ENCODE measurements around the gene DLD. TPM values are rescaled to one million over a fixed set of nuclear protein-coding genes. Genes with fewer than 3 reads are reported as not detected.

The DLD gene
- total RNA-seq, 1 experiment from 2014 or later: 88.8 TPM

GRCh38 chr7:107856806-107857540, 34.0 kb upstream of the DLD start:
- ATAC-seq: no peak
- ChIA-PET POLR2A (no interaction called here), CTCF (interaction anchor here (0.5 kb wide), 1 partner anchor 18 kb away, joined by 3 read pairs; no protein-coding TSS in a partner anchor)
- no TSS peak for BruUV-seq (replicated peaks)
- Histone ChIP-seq H3K4me3 (ENCODE audit: low read depth in 2 of 2, low read length in 2 of 2) (no peak overlapping the region), H3K27ac (ENCODE audit: low read length) (no peak overlapping the region), H3K4me1 (ENCODE audit: control insufficient read depth, insufficient read depth, low read length) (no peaks in the 10 kb centered on the region), H3K27me3 (ENCODE audit: control insufficient read depth, insufficient read depth, low read length) (peaks cover 2% of the 10 kb centered on the region; the same call in 1 of the 2 replicates), H3K36me3 (ENCODE audit: control insufficient read depth, insufficient read depth, low read length) (no peaks in the 10 kb centered on the region), H3K9me3 (ENCODE audit: control insufficient read depth, insufficient read depth, low read depth, low read length) (no peaks in the 10 kb centered on the region)
- TF ChIP-seq TCF7L2 (IDR thresholded peaks at IDR 0.05; ENCODE audit: low read depth, low read length): no peak
- TF ChIP-seq, protein P1, sequence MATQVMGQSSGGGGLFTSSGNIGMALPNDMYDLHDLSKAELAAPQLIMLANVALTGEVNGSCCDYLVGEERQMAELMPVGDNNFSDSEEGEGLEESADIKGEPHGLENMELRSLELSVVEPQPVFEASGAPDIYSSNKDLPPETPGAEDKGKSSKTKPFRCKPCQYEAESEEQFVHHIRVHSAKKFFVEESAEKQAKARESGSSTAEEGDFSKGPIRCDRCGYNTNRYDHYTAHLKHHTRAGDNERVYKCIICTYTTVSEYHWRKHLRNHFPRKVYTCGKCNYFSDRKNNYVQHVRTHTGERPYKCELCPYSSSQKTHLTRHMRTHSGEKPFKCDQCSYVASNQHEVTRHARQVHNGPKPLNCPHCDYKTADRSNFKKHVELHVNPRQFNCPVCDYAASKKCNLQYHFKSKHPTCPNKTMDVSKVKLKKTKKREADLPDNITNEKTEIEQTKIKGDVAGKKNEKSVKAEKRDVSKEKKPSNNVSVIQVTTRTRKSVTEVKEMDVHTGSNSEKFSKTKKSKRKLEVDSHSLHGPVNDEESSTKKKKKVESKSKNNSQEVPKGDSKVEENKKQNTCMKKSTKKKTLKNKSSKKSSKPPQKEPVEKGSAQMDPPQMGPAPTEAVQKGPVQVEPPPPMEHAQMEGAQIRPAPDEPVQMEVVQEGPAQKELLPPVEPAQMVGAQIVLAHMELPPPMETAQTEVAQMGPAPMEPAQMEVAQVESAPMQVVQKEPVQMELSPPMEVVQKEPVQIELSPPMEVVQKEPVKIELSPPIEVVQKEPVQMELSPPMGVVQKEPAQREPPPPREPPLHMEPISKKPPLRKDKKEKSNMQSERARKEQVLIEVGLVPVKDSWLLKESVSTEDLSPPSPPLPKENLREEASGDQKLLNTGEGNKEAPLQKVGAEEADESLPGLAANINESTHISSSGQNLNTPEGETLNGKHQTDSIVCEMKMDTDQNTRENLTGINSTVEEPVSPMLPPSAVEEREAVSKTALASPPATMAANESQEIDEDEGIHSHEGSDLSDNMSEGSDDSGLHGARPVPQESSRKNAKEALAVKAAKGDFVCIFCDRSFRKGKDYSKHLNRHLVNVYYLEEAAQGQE (IDR thresholded peaks at IDR 0.05; ENCODE audit: insufficient read depth in 1 of 2, low read depth in 2 of 2, low read length in 1 of 2): no peak
- TF ChIP-seq CTCF (IDR thresholded peaks at IDR 0.05): no peak
- TF ChIP-seq POLR2AphosphoS5 (IDR thresholded peaks at IDR 0.05; ENCODE audit: low read depth, low read length): no peak
- no peak for TF ChIP-seq SIN3A (IDR thresholded peaks at IDR 0.05; ENCODE audit: borderline replicate concordance, insufficient read depth, low read depth, low read length)
- intact Hi-C loops (cut with micrococcal nuclease; ENCODE audit: unreplicated experiment): no loop called here
- in situ Hi-C loops (cut with HindIII; ENCODE audit: low pct_unique_long_range_greater_than_20kb, low sequenced_read_pairs): no loop called here
- no peak for DNase-seq (ENCODE audit: low read depth, low spot score)

DNA sequence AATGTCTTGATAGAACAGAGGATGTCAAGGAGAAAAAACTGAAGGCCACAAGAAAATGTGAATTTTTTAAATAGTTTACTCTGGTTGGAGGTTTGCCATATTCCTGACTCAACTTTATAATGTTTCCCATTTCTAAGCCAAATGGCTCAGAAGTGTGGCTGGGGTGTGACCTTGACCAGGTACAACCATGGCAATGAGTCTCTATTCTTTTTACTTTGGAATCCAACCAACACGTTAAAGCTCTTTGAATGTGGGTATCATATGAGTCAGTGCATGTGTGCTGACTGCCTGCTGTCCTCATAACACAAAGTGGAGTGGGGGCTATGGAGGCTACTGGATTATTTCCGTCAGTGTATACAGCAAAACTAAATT, 33.5 kb upstream of the DLD start:
- in situ Hi-C loops (cut with HindIII; ENCODE audit: low pct_unique_long_range_greater_than_20kb, low sequenced_read_pairs) (no loop called here), intact Hi-C loops (cut with micrococcal nuclease; ENCODE audit: unreplicated experiment) (no loop called here)
- Histone ChIP-seq H3K27me3 (ENCODE audit: control insufficient read depth, insufficient read depth, low read length) (no peaks in the 10 kb centered on the region), H3K4me3 (ENCODE audit: low read depth in 2 of 2, low read length in 2 of 2) (no peak overlapping the region), H3K36me3 (ENCODE audit: control insufficient read depth, insufficient read depth, low read length) (no peaks in the 10 kb centered on the region), H3K4me1 (ENCODE audit: control insufficient read depth, insufficient read depth, low read length) (no peaks in the 10 kb centered on the region), H3K9me3 (ENCODE audit: control insufficient read depth, insufficient read depth, low read depth, low read length) (no peaks in the 10 kb centered on the region), H3K27ac (ENCODE audit: low read length) (no peak overlapping the region)
- no TSS peak for BruUV-seq (replicated peaks)
- ATAC-seq (no peak), DNase-seq (ENCODE audit: low read depth, low spot score) (no peak)
- POLR2A ChIA-PET: no interaction called here
- TF ChIP-seq TCF7L2 (IDR thresholded peaks at IDR 0.05; ENCODE audit: low read depth, low read length): no peak
- TF ChIP-seq CTCF (IDR thresholded peaks at IDR 0.05): no peak
- no peak for TF ChIP-seq POLR2AphosphoS5 (IDR thresholded peaks at IDR 0.05; ENCODE audit: low read depth, low read length)
- TF ChIP-seq, protein P1 (IDR thresholded peaks at IDR 0.05; ENCODE audit: insufficient read depth in 1 of 2, low read depth in 2 of 2, low read length in 1 of 2): no peak
- TF ChIP-seq SIN3A (IDR thresholded peaks at IDR 0.05; ENCODE audit: borderline replicate concordance, insufficient read depth, low read depth, low read length): no peak
- CTCF ChIA-PET: interaction anchor here (0.5 kb wide), 1 partner anchor 17 kb away, joined by 3 read pairs; no protein-coding TSS in a partner anchor
